ENCODE results near the gene TGIF2.

- TF ChIP-seq POLR2A (IDR thresholded peaks at IDR 0.05; ENCODE audit: low read depth, low read length) (no peak), TAF1 (IDR thresholded peaks at IDR 0.05; ENCODE audit: borderline replicate concordance, low read depth, low read length) (no peak)
Measured at GRCh38 chr20:36527331-36528125, 45.9 kb upstream of the TGIF2 start.

All from GM12892 (cell line).